ENCODE data around the gene LGR6.
"Not testable (repeated sequence)": the region's sequence is repeated elsewhere in the genome, so short reads cannot be mapped to it uniquely, and the experiment has no call there.

The LGR6 gene

GRCh38 chr1:202176949-202177927 lies 16.4 kb upstream of the LGR6 start:
- no peak for DNase-seq

GRCh38 chr1:202179828-202180750 lies 13.5 kb upstream of the LGR6 start:
- no peak for DNase-seq

GRCh38 chr1:202180751-202181139 lies 12.9 kb upstream of the LGR6 start:
- DNase-seq: not testable (repeated sequence)

GRCh38 chr1:202181586-202181985 lies 12.0 kb upstream of the LGR6 start:
- DNase-seq: no peak

GRCh38 chr1:202182040-202182877 lies 11.3 kb upstream of the LGR6 start:
- no peak for DNase-seq

GRCh38 chr1:202184750-202185460 lies 8.7 kb upstream of the LGR6 start:
- DNase-seq: peak; percentile 83

GRCh38 chr1:202186327-202186726 lies 7.3 kb upstream of the LGR6 start:
- no peak for DNase-seq

- no peak for DNase-seq
Measured at GRCh38 chr1:202187041-202187671, 6.4 kb upstream of the LGR6 start.

GRCh38 chr1:202187697-202188407 lies 5.7 kb upstream of the LGR6 start:
- DNase-seq: no peak

GRCh38 chr1:202189001-202189790 lies 4.4 kb upstream of the LGR6 start:
- DNase-seq: peak; percentile 73

GRCh38 chr1:202189918-202190715 lies 3.5 kb upstream of the LGR6 start:
- no peak for DNase-seq

- DNase-seq: not testable (repeated sequence)
Measured at GRCh38 chr1:202191391-202191790, 2.2 kb upstream of the LGR6 start.

GRCh38 chr1:202192770-202193613 lies 607 bp upstream of the LGR6 start:
- DNase-seq: no peak

GRCh38 chr1:202194328-202194648 lies 689 bp downstream of the LGR6 start:
- no peak for DNase-seq

GRCh38 chr1:202197653-202198365 lies 4.2 kb downstream of the LGR6 start:
- DNase-seq: no peak

GRCh38 chr1:202198366-202198724 lies 4.7 kb downstream of the LGR6 start:
- DNase-seq: no peak

GRCh38 chr1:202199040-202199889 lies 5.7 kb downstream of the LGR6 start:
- no peak for DNase-seq

Data from NCI-H1092 (cell line).